HTR-8/SVneo (cell line): ENCODE data around the gene KLK5.
"Not testable (repeated sequence)": the region's sequence is repeated elsewhere in the genome, so short reads cannot be mapped to it uniquely, and the experiment has no call there.

Experiments used
- DNase-seq: peaks from one replicate; pipeline ENCODE4 v3.0.0; 2011; ENCODE audit warnings: low spot score, mixed read lengths; ENCODE audit not compliant: insufficient read length
- FAIRE-seq: peaks from 2 replicates; lab custom pipeline; 2011; peaks lifted over from hg19 to GRCh38; lab: Jason Lieb, UNC

The KLK5 gene

DNA sequence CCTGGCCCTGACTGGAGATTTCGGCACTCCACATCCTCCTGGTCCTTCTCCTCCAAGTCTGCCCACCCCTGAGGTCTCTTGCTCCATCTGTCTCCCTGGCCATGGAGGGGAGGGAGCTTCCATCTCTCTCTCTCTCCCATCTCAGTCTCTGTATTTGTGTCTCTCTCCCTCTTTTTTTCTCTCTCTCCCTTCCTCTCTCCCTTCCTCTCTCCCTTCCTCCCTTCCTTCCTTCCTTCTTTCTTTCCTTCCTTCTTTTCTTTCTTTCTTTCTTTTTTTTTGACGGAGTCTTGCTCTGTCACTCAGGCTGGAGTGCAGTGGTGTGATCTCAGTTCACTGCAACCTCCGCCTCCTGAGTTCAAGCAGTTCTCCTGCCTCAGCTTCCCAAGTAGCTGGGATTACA lies 17.0 kb upstream of the KLK5 start:
- not testable (repeated sequence) for FAIRE-seq, DNase-seq

DNA sequence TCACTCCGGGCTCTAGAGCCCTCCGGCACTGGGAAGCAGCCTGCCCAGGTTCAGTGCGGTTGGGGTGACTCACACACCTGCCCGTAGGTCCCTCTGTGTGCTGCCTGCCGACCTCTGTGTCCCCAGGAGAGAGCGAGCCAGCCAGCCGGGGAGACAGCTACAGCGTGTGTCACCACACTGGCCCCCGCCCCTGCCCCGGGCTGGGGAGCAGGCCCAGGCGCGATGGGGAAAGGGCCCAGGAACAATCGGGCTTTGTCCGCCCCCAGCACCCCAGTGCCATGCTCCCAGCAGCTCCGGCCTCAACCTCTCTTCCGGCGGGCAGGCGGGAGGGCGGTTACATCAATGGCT lies 16.5 kb upstream of the KLK5 start, which contains the start of gene KLK6:
TSS of gene KLK6 (minus strand) at position 179 of the 348 bp plus-strand sequence. CDS start 1,487 bp downstream, outside the sequence.
- DNase-seq = no peak
- no peak for FAIRE-seq

DNA sequence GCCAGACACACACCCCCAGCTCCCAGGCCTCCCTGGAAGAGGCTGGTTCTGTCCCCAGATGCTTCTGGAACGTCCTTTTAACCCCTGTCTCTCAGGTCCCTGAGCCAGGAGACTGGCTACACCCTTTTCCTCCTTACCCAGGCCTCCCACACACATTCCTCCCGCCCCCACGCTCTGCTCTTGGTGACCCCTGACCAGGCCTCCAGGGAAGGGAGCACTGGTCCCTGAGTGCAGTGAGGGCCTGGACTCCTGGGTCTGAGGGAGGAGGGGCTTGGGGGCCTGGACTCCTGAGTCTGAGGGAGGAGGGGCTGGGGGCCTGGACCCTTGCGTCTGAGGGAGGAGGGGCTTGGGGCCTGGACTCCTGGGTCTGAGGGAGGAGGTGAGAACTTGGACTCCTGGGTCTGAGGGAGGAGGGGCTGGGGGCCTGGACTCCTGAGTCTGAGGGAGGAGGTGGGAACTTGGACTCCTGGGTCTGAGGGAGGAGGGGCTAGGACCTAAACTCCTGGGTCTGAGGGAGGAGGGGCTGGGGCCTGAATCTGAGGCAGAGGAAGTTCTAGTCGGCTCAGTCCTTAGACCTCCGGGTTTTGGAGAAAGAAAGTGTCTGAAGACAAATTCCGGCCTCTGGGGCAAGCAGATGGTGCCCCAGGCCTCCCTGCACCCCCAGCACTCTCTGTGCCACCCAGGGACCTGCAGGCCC lies 16.0 kb upstream of the KLK5 start:
- FAIRE-seq (no peak), DNase-seq (no peak)

DNA sequence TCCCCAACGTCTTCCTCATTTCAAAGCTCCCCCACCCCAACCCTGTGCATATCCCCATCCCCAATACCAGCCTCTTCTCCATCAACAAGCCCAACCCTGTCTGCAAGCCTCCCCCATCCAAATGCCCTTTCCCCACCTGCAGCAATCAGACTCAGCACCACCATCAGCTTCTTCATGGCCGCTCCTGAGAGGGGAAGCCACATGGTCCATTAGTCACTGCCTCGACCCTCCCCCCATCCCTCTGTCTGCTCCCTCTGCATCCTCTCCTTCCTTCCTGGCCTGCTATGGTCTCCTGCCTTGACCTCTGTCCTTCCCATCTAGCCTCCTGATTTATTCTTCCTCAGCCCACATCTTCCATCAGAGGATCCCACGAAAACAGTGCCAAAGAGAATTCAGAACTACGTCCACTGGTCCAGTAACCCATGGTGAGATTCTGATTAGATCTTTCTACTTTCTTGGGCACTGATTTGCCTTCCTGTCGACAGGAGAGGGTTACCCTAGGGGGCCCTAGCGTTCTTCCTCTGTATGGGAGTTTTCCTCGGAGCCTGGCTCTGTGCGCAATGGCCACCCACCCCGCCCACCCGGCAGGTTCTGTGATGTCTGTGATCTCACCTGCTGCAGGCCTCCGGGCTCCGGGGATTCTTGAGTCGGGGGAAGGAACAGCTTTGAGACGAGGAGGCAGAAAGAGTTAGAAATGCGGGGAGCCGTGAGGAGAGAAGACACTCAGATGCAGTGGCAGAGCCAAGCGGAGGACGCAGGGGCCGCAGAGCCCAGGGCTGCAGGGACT lies 15.3 kb upstream of the KLK5 start:
- FAIRE-seq (no peak), DNase-seq (no peak)

DNA sequence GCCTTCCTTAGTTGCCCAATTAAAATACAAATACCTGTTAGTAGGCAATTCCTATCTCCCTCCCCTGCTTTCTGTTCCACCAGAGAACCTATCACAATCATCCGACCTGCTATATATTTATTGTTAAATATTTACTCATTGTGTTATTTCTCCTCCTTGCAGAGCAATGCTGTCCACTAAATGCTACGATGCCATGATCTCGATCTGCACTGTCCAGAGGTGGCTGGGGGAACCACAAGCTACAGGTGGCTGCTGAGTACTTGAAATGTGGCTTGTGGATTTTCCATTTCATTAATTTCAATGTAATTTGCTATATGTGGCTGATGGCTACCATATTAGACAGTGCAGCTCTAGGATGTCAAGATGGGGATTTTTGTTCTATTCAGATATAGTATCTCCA lies 11.4 kb upstream of the KLK5 start:
- FAIRE-seq = no peak
- no peak for DNase-seq

DNA sequence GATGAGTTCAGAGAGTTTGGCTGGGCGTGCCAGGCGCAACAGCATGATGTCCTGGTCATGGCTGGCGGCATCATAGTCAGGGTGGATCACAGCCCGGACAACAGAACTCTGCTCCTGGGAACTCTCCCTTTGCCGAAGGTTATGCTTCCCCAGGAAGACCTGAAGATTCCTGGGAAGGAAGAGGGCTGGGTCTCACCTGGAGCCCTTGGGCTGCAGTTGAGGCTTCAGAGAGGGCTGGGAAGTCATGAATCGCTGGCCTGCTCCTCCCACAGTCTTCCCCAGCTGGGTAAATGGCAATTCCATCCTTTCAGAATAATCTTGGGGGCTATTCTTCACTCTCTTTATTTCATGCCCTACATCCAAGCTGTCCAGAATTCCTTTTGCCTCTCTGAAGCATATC lies 10.5 kb upstream of the KLK5 start:
- DNase-seq (no peak), FAIRE-seq (no peak)

DNA sequence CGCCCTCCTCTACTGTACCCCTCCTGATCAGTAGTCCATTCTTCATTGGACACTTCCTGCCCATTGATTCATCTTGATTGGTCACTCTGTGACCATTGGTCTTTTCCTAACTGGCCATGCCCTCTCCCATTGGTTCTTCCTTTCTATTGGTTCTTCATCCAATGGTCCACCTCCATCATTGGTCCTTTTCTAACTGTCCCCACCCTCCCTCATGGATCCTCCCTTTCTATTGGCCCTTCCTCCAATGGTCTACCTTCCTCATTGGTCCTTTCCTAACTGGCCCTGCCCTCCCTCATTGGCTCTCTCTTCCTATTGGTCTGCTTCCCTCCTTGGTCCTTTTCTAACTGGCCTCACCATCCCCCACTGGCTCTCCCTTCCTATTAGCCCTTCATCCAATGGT lies 9.4 kb upstream of the KLK5 start:
- FAIRE-seq = no peak

DNA sequence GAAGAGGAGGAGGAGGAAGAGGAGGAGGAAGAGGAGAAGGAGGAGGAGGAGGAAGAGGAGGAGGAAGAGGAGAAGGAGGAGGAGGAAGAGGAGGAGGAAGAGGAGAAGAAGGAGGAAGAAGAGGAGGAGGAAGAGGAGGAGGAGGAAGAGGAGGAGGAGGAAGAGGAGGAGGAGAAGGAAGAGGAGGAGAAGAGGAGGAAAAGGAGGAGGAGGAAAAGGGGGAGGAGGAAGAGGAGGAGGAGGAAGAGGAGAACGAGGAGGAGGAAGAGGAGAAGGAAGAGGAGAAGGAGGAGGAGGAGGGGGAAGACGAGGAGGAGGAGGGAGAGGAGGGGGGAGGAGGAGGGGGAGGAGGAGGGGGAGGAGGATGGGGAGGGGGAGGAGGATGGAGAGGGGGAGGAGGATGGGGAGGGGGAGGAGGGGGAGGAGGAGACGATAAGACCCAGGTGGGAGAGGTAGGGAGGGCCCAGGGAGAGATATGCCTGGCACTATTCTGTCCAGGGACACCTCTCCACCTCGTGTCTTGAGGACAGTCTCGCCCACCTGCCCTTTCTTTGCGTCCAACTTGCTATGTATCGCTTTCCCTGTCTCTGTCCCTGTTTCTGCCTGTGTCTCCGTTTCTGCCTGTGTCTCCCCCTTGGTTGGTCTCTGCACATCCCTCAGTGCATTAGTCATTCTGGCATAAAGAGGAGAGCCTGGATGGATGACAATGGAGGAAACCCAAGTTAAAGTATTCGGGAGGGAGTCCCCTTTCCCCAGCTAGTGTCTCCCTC lies 7.1 kb upstream of the KLK5 start:
- no peak for DNase-seq
- FAIRE-seq = no peak

More for the DNA sequence above, 9.4 kb upstream of the KLK5 start:
- no peak for DNase-seq

DNA sequence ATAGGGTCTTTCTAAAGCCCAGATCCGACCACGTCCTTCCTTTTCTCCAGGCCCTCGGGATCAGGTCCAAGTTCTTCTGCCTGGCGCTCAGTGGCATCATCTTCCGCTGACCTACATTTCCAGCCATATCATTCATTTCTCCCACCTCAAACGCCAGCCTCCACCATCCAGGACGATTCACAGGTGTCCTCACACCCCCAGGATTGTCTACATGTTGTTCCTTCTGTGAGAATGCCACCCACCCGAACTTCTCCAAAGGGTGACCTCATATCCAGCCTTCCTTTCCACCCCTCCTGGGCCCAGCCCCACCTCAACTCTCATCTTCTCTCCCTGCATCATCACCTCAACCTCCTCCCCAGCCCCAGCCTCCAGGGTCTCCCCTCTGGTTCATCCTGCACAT lies 4.7 kb upstream of the KLK5 start:
- no peak for DNase-seq
- no peak for FAIRE-seq

DNA sequence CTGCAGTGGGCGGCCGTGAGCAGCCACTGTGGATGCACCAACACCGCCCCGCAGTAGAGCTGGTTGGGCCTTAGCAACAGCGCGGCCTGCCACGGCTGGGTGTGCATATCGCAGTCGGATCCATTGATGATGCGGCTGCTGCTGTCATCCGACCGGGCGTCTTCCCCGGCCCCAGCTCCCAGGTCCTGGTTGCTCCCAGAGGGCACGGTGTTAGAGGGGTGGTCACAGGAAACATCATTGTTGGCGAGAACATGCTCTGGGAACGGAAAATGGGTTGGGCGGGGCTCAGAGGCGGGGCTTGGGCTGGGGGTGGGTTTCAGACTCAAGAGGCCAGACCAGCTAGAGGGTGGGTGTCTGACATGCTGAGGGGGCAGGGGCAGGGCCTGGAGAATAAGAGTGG lies 3.0 kb downstream of the KLK5 start:
- DNase-seq (no peak), FAIRE-seq (no peak)

DNA sequence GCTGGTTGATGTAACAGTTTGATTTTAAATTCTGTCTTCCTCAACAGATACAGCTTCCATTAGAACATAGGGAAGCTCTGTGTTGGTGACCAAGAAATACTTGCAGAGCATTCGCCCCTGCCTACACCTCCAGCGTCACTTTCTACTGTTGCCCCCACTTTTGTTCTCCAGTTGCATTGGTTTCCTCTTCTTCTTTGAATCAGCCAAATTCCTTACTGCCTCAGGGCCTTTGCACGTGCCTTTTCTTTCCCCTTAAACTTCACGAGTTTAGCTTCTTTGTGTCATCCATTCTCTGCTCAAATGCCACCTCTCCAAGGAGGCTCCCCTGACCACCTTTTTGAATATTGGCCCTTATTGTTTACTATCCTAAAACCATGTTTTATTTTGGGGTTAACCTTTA lies 5.7 kb downstream of the KLK5 start:
- FAIRE-seq (no peak), DNase-seq (no peak)

DNA sequence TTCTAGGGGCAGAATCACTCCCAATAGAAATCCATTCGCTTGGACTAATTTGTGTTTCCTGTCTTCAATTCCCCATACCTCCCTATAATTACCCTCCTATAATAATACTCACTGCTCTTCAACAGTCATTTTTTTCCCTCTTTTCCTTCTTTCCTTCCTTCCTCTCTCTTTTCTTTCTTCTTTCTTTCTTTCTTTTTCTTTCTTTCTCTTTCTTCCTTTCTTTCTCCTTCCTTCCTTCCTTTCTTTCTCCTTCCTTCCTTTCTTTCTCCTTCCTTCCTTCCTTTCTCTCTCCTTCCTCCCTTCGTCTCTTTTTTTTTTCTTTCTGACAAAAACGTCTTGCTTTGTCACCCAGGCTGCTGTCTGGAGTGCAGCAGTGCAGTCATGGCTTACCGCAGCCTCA lies 8.0 kb downstream of the KLK5 start:
- no peak for FAIRE-seq
- DNase-seq = no peak

DNA sequence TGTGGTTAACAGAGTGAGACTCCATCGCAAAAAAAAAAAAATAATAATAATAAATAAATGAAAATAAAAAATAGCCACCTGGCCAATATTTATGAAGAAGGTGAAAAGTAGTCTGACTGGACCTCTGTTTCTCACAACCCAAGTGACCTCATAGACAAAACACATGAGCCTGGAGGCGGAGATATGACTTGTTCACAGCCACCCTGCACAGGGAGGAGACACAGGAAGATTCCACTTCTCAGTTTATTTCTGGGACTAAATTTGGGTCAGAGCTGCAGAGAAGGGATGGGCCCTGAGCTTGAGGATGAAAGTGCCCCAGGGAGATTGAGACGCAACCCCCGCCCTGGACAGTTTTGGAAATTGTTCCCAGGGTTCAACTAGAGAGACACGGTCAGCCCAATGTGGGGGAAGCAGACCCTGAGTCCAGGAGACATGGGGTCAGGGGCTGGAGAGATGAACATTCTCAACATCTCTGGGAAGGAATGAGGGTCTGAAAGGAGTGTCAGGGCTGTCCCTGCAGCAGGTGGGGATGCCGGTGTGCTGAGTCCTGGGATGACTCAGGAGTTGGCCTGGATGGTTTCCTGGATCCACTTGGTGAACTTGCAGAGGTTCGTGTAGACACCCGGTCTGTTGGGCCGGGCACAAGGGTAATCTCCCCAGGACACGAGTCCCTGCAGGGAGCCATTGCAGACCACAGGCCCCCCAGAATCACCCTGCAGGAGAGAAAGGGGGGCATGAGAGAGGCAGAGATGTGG lies 9.6 kb downstream of the KLK5 start:
- no peak for FAIRE-seq
- no peak for DNase-seq

DNA sequence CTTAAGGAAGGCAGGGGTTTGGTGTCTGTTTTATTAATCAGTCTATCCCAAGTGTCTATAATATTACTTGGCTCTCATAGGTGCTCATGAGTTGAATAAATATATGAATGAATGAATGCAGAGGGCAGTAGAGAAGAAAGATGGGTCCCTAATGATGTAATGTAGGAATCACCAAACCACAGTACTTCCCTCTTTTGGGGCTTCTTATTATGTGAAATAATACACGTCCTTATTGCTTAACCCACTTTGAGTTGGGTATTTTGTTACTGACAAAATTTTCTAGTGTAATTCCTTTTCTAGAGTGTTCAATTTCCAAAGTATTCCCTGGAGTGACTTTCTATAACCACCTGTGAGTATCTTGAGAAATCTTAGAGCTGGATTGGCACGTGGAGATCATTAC lies 13.2 kb downstream of the KLK5 start:
- no peak for DNase-seq
- no peak for FAIRE-seq

DNA sequence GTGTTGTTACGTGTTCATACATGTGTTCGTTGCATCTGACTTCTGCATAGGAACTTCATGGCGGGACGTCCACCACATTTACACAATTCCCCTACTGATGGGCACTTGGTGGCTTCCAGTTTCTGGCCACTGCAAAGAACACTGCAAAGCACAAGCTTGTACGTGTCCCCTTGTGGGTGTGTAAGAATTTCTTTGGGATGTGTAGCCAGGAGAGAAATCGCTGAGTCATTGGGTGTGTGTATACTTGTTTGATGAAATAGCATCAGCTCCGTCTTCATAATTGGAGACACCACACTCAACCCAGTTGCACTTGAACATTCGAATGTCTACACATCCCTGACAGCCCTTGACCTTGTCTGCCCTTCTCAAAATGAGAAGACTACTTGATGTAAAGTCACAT lies 19.2 kb downstream of the KLK5 start:
- no peak for FAIRE-seq
- DNase-seq = no peak

DNA sequence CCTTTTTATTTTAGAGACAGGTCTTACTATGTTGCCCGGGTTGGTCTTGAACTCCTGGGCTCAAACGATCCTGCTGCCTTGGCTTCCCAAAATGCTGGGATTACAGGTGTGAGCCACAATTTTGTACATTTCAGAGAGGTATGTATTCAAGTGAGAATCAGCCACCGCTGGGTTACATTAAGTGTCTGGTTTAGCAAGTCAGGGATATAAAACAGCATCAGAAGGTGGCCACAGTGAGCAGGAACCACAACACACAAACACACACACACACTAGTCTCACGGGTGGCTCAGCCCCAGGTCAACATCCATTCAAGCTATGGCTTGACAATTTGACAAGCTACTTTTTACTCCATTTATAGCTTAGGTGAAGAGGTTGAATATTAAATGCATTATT lies 20.2 kb downstream of the KLK5 start:
- FAIRE-seq (no peak), DNase-seq (no peak)

DNA sequence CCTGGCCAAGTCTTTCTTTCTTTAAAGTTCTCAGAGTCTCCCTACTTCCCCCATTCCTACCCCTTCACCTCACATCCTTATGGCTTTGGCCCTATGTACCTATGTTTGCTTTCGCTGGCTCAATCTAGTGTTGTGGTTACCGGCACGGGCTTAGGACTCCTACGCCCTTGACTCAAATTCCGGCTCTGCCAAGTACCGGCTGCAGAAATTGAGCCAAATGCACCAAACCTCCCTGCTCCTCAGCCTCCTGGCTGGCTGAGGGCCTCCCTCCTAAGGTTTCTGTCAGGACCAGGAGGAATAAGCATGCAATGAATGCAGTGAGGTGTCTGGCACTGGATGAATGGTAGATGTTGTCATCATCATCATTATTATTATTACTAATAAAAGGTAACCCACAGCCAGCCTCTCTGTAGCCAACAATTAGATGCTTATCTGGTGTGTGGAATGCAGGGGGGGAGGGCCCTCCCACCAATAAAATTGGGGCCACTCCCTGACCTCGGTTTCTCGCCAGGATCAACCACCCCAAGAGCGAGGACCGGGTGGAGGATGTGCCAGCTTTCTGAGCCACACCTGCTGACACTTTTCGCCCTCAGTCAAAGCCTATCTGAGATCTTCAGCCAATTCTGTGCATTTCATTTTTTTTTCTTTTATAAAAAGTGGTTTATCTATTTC lies 20.7 kb downstream of the KLK5 start:
- FAIRE-seq (no peak), DNase-seq (no peak)

DNA sequence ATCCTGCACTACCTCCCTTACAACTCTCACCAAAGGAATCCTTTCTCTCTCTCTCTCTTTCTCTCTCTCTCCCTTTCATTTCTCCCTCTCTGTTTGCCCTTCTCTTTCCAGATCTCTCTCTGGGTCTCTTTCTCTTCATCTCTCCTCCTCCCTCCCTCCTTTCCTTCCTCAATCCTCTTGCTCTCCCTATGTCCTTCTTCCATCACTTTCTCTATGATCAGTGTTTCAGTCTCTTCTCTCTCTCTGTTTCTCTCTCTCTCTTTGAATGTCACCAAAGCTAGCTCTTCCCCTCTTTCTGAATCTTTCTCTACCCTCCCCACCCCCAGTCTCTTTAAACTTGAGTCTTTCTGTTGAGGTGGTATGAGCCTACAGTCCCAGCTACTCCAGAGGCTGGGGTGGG lies 21.8 kb downstream of the KLK5 start:
- DNase-seq (no peak), FAIRE-seq (no peak)

DNA sequence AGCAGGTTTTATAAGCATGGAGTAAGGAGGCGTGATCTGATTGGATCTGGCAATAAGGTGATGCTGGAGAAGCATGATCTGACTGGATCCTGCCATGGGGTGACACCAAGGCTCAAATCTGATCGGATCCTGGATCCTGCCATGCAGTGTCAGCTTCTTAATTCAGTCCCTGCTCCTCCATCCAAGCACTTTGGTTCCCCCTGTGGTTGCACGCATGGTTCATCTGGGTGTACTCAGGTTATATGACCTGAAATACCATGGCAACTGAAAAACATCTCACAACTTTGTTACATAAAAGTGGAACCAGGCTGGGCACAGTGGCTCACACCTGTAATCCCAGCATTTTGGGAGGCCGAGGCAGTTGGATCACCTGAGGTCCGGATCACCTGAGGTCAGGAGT lies 24.0 kb downstream of the KLK5 start:
- FAIRE-seq (no peak), DNase-seq (no peak)

DNA sequence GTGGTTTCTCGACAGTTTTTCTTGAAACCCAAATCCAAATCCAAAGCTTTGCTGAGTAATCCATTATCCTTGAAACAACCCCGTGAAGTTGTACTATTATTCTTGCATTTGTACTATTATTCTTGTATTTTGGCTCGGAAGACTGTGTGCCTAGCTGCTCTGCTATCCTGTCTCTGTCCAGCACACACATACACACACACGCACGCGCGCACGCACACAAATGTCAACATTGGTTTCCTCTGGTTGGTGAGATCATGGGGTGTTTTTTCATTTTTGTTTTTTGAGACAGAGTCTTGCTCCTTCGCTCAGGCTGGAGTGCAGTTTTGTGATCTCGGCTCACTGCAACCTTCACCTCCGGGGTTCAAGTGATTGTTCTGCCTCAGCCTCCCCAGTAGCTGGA lies 26.7 kb downstream of the KLK5 start:
- no peak for FAIRE-seq
- no peak for DNase-seq
